ENCODE data around the gene THAP5. TPM values are rescaled to one million over a fixed set of nuclear protein-coding genes. Genes with fewer than 3 reads are reported as not detected.
"Not testable (repeated sequence)": the region's sequence is repeated elsewhere in the genome, so short reads cannot be mapped to it uniquely, and the experiment has no call there.

Gene THAP5
- total RNA-seq, 1 donor from 2014 or later: 24.0 TPM

DNA sequence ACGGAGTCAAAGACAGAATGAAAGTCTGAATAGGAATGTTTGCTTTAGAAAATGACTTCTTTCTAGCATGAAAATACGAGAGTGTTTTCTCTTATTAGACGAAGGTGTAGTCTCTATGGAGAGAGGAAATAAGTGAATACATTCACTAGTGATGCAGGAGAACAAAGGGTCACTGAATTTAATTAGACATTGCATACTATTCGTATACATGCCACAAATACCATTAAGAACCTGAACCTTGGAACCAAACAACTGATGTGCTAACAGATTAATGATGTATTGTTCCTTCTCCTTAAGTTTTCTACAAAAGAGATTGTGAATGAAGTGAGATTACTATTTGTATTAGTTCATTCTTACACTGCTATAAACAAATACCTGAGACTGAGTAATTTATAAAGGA lies 10.3 kb downstream of the THAP5 start:
- Mint-ChIP-seq H3K4me1 (ENCODE audit: unreplicated experiment) (no peaks in the 10 kb centered on the region), H3K27me3 (no peaks in the 10 kb centered on the region), H3K27ac (no peak overlapping the region), H3K9me3 (peaks cover 10% of the 10 kb centered on the region), H3K4me3 (no peak overlapping the region), H3K36me3 (peaks cover 35% of the 10 kb centered on the region)
- DNase-seq (ENCODE audit: extremely low spot score, unreplicated experiment): no peak
- no peak for TF ChIP-seq CTCF (conservative IDR thresholded peaks at IDR 0.05)

DNA sequence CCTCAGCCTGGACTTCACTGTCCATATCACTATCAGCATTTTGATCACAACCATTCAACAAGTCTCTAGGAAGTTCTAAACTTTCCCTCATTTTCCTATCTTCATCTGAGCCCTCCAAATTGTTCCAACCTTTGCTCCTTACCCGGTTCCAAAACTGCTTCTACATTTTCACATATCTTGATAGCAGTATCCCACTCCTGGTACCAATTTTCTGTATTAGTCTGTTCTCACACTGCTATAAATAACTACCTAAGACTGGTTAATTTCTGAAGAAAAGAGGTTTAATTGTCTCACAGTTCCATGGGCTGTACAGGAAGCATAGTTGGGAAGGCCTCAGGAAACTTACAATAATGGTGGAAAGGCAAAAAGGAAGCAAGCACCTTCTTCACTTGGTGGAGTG lies 11.9 kb downstream of the THAP5 start:
- Mint-ChIP-seq H3K36me3 (peaks cover 29% of the 10 kb centered on the region), H3K27me3 (no peaks in the 10 kb centered on the region), H3K4me3 (no peak overlapping the region), H3K9me3 (peaks cover 10% of the 10 kb centered on the region), H3K27ac (no peak overlapping the region), H3K4me1 (ENCODE audit: unreplicated experiment) (no peaks in the 10 kb centered on the region)
- DNase-seq (ENCODE audit: extremely low spot score, unreplicated experiment): no peak
- TF ChIP-seq CTCF (conservative IDR thresholded peaks at IDR 0.05): no peak

DNA sequence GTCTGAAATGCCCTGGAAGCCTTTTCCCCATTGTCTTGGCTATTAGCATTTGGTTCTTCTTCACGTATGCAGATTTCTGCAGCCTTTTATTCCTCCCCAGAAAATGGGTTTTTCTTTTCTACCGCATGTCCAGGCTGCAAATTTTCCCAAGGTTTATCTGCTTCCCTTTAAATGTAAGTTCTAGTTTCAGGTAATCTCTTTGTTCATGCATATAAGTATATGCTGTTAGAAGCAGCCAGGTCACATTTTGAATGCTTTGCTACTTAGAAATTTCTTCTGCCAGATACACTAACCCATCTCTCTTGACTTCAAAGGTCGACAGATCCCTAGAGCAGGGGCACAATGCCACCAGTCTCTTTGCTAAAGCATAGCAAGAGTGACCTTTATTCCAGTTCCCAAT lies 12.3 kb downstream of the THAP5 start:
- Mint-ChIP-seq H3K36me3 (peaks cover 26% of the 10 kb centered on the region), H3K4me3 (no peak overlapping the region), H3K27ac (no peak overlapping the region), H3K4me1 (ENCODE audit: unreplicated experiment) (no peaks in the 10 kb centered on the region), H3K9me3 (peaks cover 10% of the 10 kb centered on the region), H3K27me3 (no peaks in the 10 kb centered on the region)
- no peak for TF ChIP-seq CTCF (conservative IDR thresholded peaks at IDR 0.05)
- DNase-seq (ENCODE audit: extremely low spot score, unreplicated experiment): no peak

- not testable (repeated sequence) for H3K27ac Mint-ChIP-seq; H3K27me3 Mint-ChIP-seq; DNase-seq (ENCODE audit: extremely low spot score, unreplicated experiment); H3K4me1 Mint-ChIP-seq (ENCODE audit: unreplicated experiment); H3K9me3 Mint-ChIP-seq; H3K4me3 Mint-ChIP-seq
- peaks cover 24% of the 10 kb centered on the region for H3K36me3 Mint-ChIP-seq
Observed at GRCh38 chr7:108556665-108557064, 12.8 kb downstream of the THAP5 start.

- H3K4me1 Mint-ChIP-seq (ENCODE audit: unreplicated experiment); H3K36me3 Mint-ChIP-seq; DNase-seq (ENCODE audit: extremely low spot score, unreplicated experiment); H3K27me3 Mint-ChIP-seq; H3K9me3 Mint-ChIP-seq; H3K4me3 Mint-ChIP-seq; H3K27ac Mint-ChIP-seq: not testable (repeated sequence)
Observed at GRCh38 chr7:108548141-108548896, 21.2 kb downstream of the THAP5 start.

DNA sequence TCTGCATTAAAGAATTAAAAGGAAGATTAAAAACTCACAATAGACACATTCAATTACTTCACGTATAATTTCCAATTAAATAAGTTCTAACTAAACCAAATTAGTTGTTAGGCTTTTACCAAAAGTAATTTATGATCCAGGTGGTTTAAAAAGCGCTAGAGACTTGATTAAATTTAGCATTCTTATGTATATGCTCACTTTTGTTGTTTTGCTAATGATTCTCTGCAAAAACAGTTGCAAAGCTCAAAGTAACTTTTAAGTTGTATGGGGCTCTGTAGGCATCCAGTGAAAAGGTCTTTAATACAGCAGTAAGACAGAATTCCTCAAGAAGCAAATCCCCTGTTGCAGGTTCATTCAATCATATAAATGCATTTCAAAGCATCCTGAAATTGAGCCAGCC lies 28.0 kb downstream of the THAP5 start:
- H3K27ac Mint-ChIP-seq: no peak overlapping the region
- H3K9me3 Mint-ChIP-seq: no peaks in the 10 kb centered on the region

GRCh38 chr7:108538685-108539084 lies 30.8 kb downstream of the THAP5 start:
- not testable (repeated sequence) for DNase-seq (ENCODE audit: extremely low spot score, unreplicated experiment); H3K27me3 Mint-ChIP-seq; H3K4me1 Mint-ChIP-seq (ENCODE audit: unreplicated experiment); H3K36me3 Mint-ChIP-seq; H3K4me3 Mint-ChIP-seq; H3K9me3 Mint-ChIP-seq; H3K27ac Mint-ChIP-seq

More for the DNA sequence above, 28.0 kb downstream of the THAP5 start:
- TF ChIP-seq CTCF (conservative IDR thresholded peaks at IDR 0.05): no peak
- Mint-ChIP-seq H3K4me3 (no peak overlapping the region), H3K4me1 (ENCODE audit: unreplicated experiment) (no peaks in the 10 kb centered on the region), H3K36me3 (no peaks in the 10 kb centered on the region), H3K27me3 (peaks cover 3% of the 10 kb centered on the region)
- no peak for DNase-seq (ENCODE audit: extremely low spot score, unreplicated experiment)

DNA sequence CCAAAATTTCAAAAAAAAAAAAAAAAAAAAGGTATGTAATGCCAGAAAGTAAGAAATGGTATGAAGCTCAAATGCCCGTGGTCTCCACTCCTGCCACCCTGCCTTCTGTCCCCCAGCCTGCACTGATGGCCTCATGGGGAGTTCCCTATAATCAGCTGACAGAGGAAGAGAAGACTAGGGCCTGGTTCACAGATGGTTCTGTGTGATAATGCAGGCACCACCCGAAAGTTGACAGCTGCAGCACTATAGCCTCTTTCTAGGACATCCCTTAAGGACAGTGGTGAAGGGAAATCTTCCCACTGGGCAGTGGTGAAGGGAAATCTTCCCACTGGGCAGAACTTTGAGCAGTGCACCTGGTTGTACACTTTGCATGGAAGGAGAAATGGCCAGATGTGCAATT lies 31.3 kb downstream of the THAP5 start:
- not testable (repeated sequence) for H3K27me3 Mint-ChIP-seq; H3K27ac Mint-ChIP-seq; H3K36me3 Mint-ChIP-seq; DNase-seq (ENCODE audit: extremely low spot score, unreplicated experiment); H3K4me3 Mint-ChIP-seq; H3K4me1 Mint-ChIP-seq (ENCODE audit: unreplicated experiment); H3K9me3 Mint-ChIP-seq

Data from type B pancreatic cell (in vitro differentiated cells).